Islet precursor cell (in vitro differentiated cells): ENCODE data around the gene EHBP1L1.
A peak's percentile ranks its signal among the peaks of the same experiment; 100 is the strongest.

Source experiments
- DNase-seq: peaks from one replicate; pipeline ENCODE4 v3.0.0-alpha.2; 2018

EHBP1L1 gene

GRCh38 chr11:65580031-65580692, 4.3 kb downstream of the EHBP1L1 start:
- no peak for DNase-seq

- DNase-seq, result no peak
These were observed 4.9 kb downstream of the EHBP1L1 start for GRCh38 chr11:65580756-65581155.

GRCh38 chr11:65581928-65582327, 6.1 kb downstream of the EHBP1L1 start:
- DNase-seq, result no peak

DNA sequence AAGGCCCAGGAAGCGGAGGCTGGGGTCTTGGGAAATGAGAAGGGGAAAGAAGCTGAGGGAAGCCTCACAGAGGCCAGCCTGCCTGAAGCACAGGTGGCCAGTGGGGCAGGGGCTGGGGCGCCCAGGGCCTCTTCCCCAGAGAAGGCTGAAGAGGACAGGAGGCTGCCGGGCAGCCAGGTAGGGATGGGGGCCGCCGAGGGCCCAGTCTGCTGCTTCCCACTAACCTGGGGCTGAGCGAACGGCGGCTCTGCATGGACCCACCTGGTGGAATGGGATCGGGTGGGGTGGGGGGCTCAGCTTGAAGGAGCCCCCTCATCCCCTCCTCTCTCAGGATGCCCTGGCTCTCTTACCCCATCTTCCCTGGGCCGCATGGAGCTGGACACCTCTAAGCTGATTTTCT, 7.7 kb downstream of the EHBP1L1 start:
- DNase-seq, result no peak

GRCh38 chr11:65584106-65584505, 8.3 kb downstream of the EHBP1L1 start:
- DNase-seq, result no peak

DNA sequence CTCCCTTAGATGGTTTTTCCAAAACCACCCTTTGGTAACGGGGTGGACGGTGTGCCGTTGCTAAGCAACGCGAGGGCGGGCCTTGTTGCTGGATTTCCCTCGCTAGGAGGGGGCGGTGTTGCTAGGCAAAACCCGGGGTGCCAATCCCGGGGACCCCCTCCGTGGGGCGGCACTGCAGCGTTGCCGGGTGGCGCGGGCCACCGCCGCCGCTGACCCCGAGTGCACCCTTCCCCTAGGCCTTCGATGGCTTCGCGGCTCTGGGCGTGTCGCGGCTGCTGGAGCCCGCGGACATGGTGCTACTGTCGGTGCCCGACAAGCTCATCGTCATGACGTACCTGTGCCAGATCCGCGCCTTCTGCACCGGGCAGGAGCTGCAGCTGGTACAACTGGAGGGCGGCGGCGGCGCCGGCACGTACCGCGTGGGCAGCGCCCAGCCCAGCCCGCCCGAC, 8.9 kb downstream of the EHBP1L1 start:
- no peak for DNase-seq

DNA sequence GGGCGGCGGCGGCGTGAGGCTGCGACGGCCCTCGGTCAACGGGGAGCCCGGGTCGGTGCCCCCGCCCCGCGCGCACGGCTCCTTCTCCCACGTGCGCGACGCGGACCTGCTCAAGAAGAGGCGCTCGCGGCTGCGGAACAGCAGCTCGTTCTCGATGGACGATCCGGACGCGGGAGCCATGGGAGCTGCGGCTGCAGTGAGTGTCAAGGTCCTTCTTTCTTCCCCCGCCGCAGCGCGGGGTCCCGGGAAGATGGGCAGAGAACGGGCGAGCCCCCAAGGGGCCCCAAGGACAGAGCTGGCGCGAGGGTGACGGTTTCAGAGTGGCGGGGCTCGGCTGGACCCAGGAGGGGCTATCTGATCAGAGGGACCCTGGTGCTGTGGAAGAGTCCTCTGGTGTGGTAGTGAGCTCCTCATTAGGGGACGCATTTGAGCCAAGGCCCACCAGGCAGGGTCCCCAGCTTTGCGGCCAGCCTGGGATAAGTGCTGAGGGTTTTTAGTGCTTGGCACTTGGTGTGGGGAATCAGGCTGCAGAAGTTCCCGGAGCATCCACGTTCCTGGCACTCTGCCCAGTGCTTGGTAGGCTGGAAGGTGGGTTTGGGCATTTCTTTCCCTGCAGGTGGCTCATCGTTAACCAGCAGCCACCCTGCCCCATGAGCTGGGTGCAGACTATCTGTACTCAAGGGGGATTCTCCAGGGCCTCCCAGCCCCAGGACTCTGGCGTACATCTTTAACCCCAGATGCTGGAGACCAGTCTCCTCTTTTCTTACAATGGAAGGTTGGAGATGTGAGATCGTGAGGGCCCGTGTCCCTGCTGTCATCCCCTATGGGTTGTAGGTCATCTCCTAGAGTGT, 9.8 kb downstream of the EHBP1L1 start:
- DNase-seq, result no peak

- DNase-seq, result no peak
These were observed 10.4 kb downstream of the EHBP1L1 start for GRCh38 chr11:65586247-65586630.

DNA sequence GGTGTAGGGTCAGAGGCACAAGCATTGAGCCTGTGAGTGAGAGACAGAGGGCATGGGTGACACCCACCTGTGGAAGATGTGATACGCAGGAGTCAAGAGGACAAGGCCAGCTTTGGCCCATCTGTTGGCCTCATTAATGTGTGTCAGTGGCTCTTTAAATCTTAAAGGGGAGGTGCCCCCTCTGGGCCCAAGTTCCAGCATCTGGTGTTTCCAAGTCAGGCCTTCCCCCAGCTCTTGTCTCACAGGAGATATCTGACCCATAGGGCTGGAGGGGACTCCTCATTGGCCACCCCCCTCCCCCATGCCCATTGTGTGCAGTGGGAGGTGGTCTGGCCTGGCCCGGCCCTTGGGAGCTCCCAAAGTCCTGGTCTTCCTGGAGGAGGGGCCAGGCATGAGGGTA, 10.8 kb downstream of the EHBP1L1 start:
- no peak for DNase-seq

- peak; percentile 75 for DNase-seq
These were observed 12.6 kb downstream of the EHBP1L1 start for GRCh38 chr11:65588199-65589054.

DNA sequence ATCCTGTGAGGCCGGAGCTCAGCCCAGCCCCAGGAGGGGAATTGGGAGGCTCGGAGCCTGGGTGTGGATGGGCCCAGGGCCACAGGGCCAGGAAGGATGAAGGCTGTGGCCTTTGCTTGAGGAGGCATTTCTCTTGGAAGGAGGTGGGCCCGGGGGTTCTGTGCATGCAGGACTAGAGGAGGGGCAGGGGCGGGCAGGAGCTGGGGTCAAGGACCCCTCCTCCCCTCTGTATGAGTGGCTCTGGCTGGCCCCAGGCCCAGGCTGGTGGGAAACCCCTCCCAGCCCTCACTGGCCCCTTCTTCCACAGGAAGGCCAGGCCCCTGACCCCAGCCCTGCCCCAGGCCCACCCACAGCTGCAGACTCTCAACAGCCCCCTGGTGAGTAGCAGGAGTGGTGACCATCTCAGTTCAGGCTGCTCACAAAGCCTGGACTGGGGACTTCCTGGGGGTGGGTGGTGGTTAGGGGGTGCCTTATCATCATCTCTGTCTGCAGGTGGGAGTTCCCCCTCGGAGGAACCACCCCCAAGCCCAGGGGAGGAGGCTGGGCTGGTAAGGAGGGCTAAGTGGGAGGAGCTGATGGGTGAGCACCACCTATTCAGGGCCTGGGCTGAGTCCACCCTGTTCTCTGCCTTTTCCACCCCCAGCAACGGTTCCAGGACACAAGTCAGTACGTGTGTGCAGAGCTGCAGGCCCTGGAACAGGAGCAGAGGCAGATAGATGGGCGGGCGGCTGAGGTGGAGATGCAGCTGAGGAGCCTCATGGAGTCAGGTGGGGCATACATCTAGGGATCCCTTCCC, 13.8 kb downstream of the EHBP1L1 start:
- no peak for DNase-seq

GRCh38 chr11:65590240-65590738, 14.4 kb downstream of the EHBP1L1 start:
- no peak for DNase-seq

GRCh38 chr11:65591939-65592857, 16.3 kb downstream of the EHBP1L1 start:
- peak; percentile 95 for DNase-seq

- no peak for DNase-seq
These were observed 17.1 kb downstream of the EHBP1L1 start for GRCh38 chr11:65592858-65593517.

GRCh38 chr11:65593518-65594414, 17.9 kb downstream of the EHBP1L1 start:
- DNase-seq, result peak; percentile 73

DNA sequence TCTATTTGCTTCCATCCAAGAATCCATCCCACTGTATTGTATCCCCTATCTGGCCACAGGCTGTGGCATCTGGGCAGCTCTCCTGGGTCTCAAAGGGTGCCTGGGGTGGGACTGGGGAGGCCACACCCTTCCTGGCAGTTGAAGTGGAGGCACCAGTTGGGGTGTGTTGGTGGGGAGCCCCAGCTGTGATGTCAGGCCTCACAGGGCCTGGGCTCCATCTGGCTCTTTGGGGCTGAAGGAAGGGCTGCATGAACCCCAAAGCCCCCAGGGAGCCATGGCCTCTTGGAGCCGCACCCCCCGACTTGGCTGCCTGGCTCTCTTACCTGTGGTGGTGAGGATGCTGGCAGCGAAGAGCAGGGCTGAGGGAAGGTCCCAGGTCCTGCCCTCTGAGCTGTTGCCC, 19.3 kb downstream of the EHBP1L1 start:
- DNase-seq, result no peak

DNA sequence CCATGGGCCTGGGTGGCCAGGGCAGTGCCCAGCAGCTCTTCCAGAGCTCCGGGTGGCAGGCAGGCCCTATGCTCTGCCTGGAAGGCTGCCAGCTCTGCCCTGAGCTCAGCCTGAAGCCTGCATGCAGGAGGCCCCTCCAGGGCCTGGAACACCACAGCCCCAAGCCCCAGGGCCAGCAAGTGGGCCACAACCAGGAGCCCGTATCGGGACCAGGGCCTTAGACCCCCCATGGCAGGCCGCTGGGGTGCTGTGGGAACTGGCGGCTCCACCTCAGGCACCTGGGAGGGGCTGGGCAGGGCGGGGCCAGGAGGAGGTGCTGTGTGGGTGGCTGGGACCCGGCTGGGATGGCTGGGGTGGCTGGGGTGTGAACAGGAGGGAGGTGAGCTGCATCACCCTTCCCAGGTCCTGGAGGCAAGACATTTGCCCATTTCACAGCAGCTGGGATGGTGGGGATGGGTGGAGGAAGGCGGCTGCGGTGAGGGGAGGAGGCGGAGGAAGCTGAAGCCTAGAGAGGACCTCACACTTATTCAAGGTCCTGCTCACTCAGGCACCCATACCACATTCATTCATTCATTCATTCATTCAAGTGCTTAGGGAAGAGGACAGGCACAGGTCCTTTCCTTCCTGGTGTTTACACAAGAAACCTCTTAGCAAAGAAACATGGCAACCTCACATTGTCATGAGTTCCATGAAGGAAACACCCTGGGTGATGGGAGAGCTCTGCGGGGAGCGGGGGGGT, 19.9 kb downstream of the EHBP1L1 start, which contains the start of gene KCNK7:
KCNK7 (minus strand) TSS at position 258 of the 739 bp plus-strand sequence; CDS start at position 230, 28 bp downstream.
- DNase-seq, result no peak

- no peak for DNase-seq
These were observed 20.7 kb downstream of the EHBP1L1 start for GRCh38 chr11:65596520-65596919.

DNA sequence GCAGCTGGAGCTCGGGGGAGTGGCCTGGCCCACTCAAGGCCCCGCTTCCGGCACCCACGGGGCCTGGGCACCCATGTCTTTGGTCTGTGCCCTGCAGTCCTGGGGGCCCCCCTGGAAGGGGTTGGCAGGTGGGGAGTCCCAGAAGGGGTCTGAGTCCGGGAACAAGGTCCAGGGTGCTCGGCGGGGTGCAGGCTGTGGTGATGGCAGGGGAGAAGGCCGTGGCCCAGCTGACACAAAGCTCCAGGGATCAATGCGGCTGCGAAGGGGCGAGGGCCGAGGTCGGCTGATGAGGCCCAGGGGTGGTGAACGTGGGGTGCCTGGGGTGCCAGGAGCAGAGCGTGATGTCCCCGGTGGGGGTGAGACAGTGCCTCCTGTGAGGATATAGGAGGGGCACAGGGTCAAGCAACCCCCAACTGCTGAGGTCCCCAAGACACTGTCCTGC, 22.4 kb downstream of the EHBP1L1 start:
- no peak for DNase-seq
